ENCODE measurements around the gene CPNE8. TPM values are rescaled to one million over a fixed set of nuclear protein-coding genes. Genes with fewer than 3 reads are reported as not detected.

CPNE8 gene
- total RNA-seq, 1 experiment from 2014 or later: 7.2 TPM

DNA sequence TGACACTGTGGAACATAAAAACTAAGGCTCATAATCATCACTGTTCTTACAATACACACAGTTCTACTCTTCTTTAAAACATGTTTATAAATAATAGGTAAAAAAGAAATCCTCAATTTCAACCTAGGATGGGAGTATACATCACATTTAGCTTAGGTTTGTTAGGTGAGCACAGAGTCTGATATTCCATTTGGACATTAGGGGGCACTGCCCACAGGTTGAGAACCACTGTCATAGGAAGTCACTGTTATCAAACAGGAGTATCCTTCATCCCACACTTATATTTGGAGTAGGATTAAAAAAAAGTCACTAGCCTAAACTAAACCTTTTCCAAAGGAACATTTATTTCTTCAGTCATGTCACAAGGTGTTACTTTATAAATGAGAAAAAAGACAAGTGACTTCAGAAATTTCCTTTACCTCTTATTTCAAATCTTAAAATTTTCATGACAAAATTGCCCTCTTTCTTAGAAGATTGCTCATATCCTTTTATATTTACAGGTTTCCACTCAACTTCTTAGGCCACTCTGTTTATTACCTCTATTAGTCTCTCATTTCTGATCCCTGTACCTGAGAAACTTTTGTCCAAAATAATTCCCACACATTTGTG, 240.6 kb downstream of the CPNE8 start:
- H2AFZ ChIP-seq (ENCODE audit: low read length): no peak overlapping the region
- no peaks in the 10 kb centered on the region for H3K27me3 ChIP-seq (ENCODE audit: low read length)
- CTCF ChIA-PET: interaction anchor here (0.5 to 1.0 kb wide), 5 partner anchors 11 to 438 kb away, joined by 3 to 19 read pairs (median 4); partner anchors contain the start of gene CPNE8
- no peak overlapping the region for H3K9ac ChIP-seq (ENCODE audit: low read length)
- H3F3A ChIP-seq (ENCODE audit: low read length, unreplicated experiment): no peaks in the 10 kb centered on the region
- no peaks in the 10 kb centered on the region for H3K36me3 ChIP-seq (ENCODE audit: low read depth, low read length)
- no peak overlapping the region for H3K27ac ChIP-seq (ENCODE audit: low read length)
- intact Hi-C loops (cut with micrococcal nuclease): loop anchor here (2.0 to 10.0 kb wide), 4 partner anchors 242 to 610 kb away; no protein-coding TSS in a partner anchor
- no peaks in the 10 kb centered on the region for H3K4me1 ChIP-seq (ENCODE audit: insufficient read depth, low read length)
- H3K9me2 ChIP-seq (replicated peaks; ENCODE audit: low read length): no peaks in the 10 kb centered on the region
- no TSS peak for BruUV-seq (replicated peaks)
- no peak for TF ChIP-seq EZH2phosphoT487 (IDR thresholded peaks at IDR 0.05; ENCODE audit: borderline replicate concordance, low read length)
- TF ChIP-seq, protein P1, sequence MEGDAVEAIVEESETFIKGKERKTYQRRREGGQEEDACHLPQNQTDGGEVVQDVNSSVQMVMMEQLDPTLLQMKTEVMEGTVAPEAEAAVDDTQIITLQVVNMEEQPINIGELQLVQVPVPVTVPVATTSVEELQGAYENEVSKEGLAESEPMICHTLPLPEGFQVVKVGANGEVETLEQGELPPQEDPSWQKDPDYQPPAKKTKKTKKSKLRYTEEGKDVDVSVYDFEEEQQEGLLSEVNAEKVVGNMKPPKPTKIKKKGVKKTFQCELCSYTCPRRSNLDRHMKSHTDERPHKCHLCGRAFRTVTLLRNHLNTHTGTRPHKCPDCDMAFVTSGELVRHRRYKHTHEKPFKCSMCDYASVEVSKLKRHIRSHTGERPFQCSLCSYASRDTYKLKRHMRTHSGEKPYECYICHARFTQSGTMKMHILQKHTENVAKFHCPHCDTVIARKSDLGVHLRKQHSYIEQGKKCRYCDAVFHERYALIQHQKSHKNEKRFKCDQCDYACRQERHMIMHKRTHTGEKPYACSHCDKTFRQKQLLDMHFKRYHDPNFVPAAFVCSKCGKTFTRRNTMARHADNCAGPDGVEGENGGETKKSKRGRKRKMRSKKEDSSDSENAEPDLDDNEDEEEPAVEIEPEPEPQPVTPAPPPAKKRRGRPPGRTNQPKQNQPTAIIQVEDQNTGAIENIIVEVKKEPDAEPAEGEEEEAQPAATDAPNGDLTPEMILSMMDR (conservative IDR thresholded peaks at IDR 0.05; ENCODE audit: low read depth, low read length): peak; percentile 87
- no peaks in the 10 kb centered on the region for H4K20me1 ChIP-seq (ENCODE audit: low read length)
- POLR2A ChIA-PET (ENCODE audit: unreplicated experiment): no interaction called here
- H3K4me3 ChIP-seq (ENCODE audit: low read length): no peak overlapping the region
- H3K4me2 ChIP-seq (ENCODE audit: low read length): no peak overlapping the region
- no peaks in the 10 kb centered on the region for H3K79me2 ChIP-seq (ENCODE audit: low read length)
- no peaks in the 10 kb centered on the region for H3K9me3 ChIP-seq (ENCODE audit: low read length)
- ATAC-seq (peak; percentile 87), DNase-seq (peak; percentile 65)

DNA sequence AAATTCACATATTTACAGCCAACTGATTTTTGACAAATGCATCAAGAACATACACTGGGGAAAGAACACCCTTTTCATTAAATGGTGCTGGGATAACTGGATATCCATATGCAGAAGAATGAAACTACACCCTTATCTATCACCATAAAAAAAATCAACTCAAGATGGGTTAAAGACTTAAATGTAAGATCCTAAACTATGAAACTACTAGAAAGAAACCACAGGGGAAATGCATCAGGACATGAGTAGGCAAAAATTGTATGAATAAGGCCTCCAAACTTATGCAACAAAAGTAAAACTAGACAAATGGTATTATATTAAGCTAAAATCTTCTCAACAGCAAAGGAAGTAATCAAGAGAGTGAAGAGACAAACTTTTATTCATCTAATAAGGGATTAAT, 242.6 kb downstream of the CPNE8 start:
- intact Hi-C loops (cut with micrococcal nuclease): loop anchor here (5.0 to 10.0 kb wide), 3 partner anchors 336 to 612 kb away; no protein-coding TSS in a partner anchor
- POLR2A ChIA-PET (ENCODE audit: unreplicated experiment): no interaction called here
- DNase-seq (no peak), ATAC-seq (no peak)
- no TSS peak for BruUV-seq (replicated peaks)
- Histone ChIP-seq H3K9me2 (replicated peaks; ENCODE audit: low read length) (no peaks in the 10 kb centered on the region), H3K27me3 (ENCODE audit: low read length) (no peaks in the 10 kb centered on the region), H3K9me3 (ENCODE audit: low read length) (no peaks in the 10 kb centered on the region), H3K79me2 (ENCODE audit: low read length) (no peaks in the 10 kb centered on the region), H3K9ac (ENCODE audit: low read length) (no peak overlapping the region), H3F3A (ENCODE audit: low read length, unreplicated experiment) (no peaks in the 10 kb centered on the region), H3K4me1 (ENCODE audit: insufficient read depth, low read length) (no peaks in the 10 kb centered on the region), H4K20me1 (ENCODE audit: low read length) (no peaks in the 10 kb centered on the region), H3K36me3 (ENCODE audit: low read depth, low read length) (no peaks in the 10 kb centered on the region), H3K27ac (ENCODE audit: low read length) (no peak overlapping the region), H3K4me2 (ENCODE audit: low read length) (no peak overlapping the region), H3K4me3 (ENCODE audit: low read length) (no peak overlapping the region), H2AFZ (ENCODE audit: low read length) (no peak overlapping the region)
- TF ChIP-seq EZH2 (IDR thresholded peaks at IDR 0.05; ENCODE audit: low read length, unreplicated experiment) (no peak), EZH2phosphoT487 (IDR thresholded peaks at IDR 0.05; ENCODE audit: borderline replicate concordance, low read length) (no peak)
- TF ChIP-seq, protein P1 (conservative IDR thresholded peaks at IDR 0.05; ENCODE audit: low read depth, low read length): no peak
- CTCF ChIA-PET: interaction anchor here (0.7 kb wide), 1 partner anchor 278 kb away, joined by 3 read pairs; no protein-coding TSS in a partner anchor

DNA sequence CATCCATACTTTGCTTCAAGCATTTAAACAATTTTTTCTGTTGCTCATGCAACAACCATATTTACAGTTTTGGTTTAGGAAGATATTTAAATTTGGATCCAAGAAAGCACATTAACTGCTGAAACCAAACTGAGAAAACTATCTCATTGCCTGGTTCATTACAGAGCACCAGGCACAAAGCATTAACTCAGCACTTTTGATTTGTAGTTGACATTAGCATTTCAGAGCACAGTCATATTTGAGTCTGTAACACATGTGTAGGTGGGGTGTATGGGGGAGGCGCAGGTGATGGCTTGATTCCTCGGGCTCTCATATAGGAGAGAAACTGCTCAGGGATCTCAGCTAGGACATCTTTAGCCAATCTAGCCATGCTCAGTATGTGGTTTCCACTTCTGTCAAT, 251.7 kb downstream of the CPNE8 start:
- Histone ChIP-seq H3K4me1 (ENCODE audit: insufficient read depth, low read length) (no peaks in the 10 kb centered on the region), H4K20me1 (ENCODE audit: low read length) (no peaks in the 10 kb centered on the region), H3K27ac (ENCODE audit: low read length) (no peak overlapping the region), H3K9me2 (replicated peaks; ENCODE audit: low read length) (no peaks in the 10 kb centered on the region), H3K4me2 (ENCODE audit: low read length) (no peak overlapping the region), H3K36me3 (ENCODE audit: low read depth, low read length) (no peaks in the 10 kb centered on the region), H3K9me3 (ENCODE audit: low read length) (no peaks in the 10 kb centered on the region), H3F3A (ENCODE audit: low read length, unreplicated experiment) (no peaks in the 10 kb centered on the region), H2AFZ (ENCODE audit: low read length) (no peak overlapping the region), H3K27me3 (ENCODE audit: low read length) (no peaks in the 10 kb centered on the region), H3K9ac (ENCODE audit: low read length) (no peak overlapping the region), H3K79me2 (ENCODE audit: low read length) (no peaks in the 10 kb centered on the region), H3K4me3 (ENCODE audit: low read length) (no peak overlapping the region)
- CTCF ChIA-PET: interaction anchor here (0.8 kb wide), 1 partner anchor 11 kb away, joined by 4 read pairs; no protein-coding TSS in a partner anchor
- ATAC-seq (no peak), DNase-seq (no peak)
- BruUV-seq (replicated peaks): no TSS peak
- intact Hi-C loops (cut with micrococcal nuclease): loop anchor here (5.0 kb wide), 1 partner anchor 51 kb away; no protein-coding TSS in a partner anchor
- POLR2A ChIA-PET (ENCODE audit: unreplicated experiment): no interaction called here
- TF ChIP-seq EZH2 (IDR thresholded peaks at IDR 0.05; ENCODE audit: low read length, unreplicated experiment): no peak
- TF ChIP-seq EZH2phosphoT487 (IDR thresholded peaks at IDR 0.05; ENCODE audit: borderline replicate concordance, low read length): no peak
- TF ChIP-seq, protein P1 (conservative IDR thresholded peaks at IDR 0.05; ENCODE audit: low read depth, low read length): no peak

Data from PC-3 (cell line).